HG03159 (cell line): ENCODE data around the gene ITGB1BP1.

Source experiments
- ATAC-seq: cut with Tn5 transposase; IDR thresholded peaks from one replicate; pipeline ENCODE4 v1.9.1; 2021; ENCODE audit warnings: mild to moderate bottlenecking, moderate library complexity; ENCODE audit not compliant: unreplicated experiment

Gene ITGB1BP1

DNA sequence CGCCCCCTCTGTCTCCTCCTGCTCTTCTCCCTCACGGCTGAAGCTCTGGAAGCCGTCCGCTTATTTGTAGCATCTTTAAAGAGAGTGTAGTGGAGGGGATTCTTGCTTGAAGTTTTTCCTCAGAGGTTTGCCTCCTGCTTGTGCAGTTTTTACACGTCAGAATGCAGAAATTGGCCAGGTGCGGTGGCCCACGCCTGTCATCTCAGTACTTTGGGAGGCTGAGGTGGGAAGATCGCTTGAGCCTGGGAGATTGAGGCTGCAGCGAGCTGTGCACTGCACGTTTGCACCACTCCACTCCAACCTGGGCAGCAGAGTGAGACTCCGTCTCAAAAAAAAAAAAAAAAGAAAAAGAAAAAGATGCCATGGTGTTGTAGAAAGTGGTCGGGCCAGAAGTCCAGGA lies 69.0 kb downstream of the ITGB1BP1 start:
- no peak for ATAC-seq
